Left ventricle myocardium inferior (tissue), 1 donor: ENCODE data around the gene PI4KB. TPM values are rescaled to one million over a fixed set of nuclear protein-coding genes. Genes with fewer than 3 reads are reported as not detected.

ENCODE experiments used
- DNase-seq: peaks from one replicate; pipeline ENCODE4 v3.0.0-alpha.2; 2020
- H3K27ac ChIP-seq: fragments of 200-600 bp; replicated peaks from 2 replicates; pipeline ENCODE4 v1.8.0; 2021
- H3K27me3 ChIP-seq: fragments of 200-600 bp; 2 replicates; pipeline ENCODE4 v1.8.0; 2021; ENCODE audit warnings: low read depth
- H3K36me3 ChIP-seq: fragments of 200-600 bp; 2 replicates; pipeline ENCODE4 v1.8.0; 2021
- H3K4me1 ChIP-seq: fragments of 200-600 bp; 2 replicates; pipeline ENCODE4 v1.8.0; 2021
- H3K4me3 ChIP-seq: fragments of 200-600 bp; 2 replicates; pipeline ENCODE4 v1.8.0; 2021; ENCODE audit warnings: mild to moderate bottlenecking, moderate library complexity
- H3K9me3 ChIP-seq: fragments of 200-600 bp; replicated peaks from 2 replicates; pipeline ENCODE4 v1.8.0; 2021
- CTCF ChIP-seq: fragments of 200-600 bp; IDR thresholded peaks from 2 replicates; pipeline ENCODE4 v1.8.0; 2021; ENCODE audit warnings: antibody characterized with exemption, mild to moderate bottlenecking, borderline replicate concordance
- intact Hi-C: fragments of 100-400 bp; cut with micrococcal nuclease; formaldehyde crosslinking; loops from one replicate; pipeline ENCODE4 v1.11.0; 2022
- total RNA-seq: library from RNA; stranded (reverse); fragmentation: NEBNext Ultra II Directional; extraction: Animal tissue kit (Norgen Biotek cat#: 25700); gene quantifications from one replicate; pipeline ENCODE4 v1.2.1, GENCODE V29; 2021
- donor health status: DM: no; HTN: yes; CAD: no; lungs with severe emphysema.

Gene PI4KB
- total RNA-seq, 1 donor from 2014 or later = 44.5 TPM

- no peak for TF ChIP-seq CTCF
- peaks cover 73% of the 10 kb centered on the region for H3K36me3 ChIP-seq
- peaks cover 11% of the 10 kb centered on the region for H3K4me1 ChIP-seq
- no peak for DNase-seq
- H3K27ac ChIP-seq = no peak overlapping the region
- H3K27me3 ChIP-seq = no peaks in the 10 kb centered on the region
- H3K4me3 ChIP-seq = no peak overlapping the region
- H3K9me3 ChIP-seq = no peaks in the 10 kb centered on the region
- intact Hi-C loops = no loop called here
These were observed 38.7 kb downstream of the PI4KB start for GRCh38 chr1:151288502-151288901.

DNA sequence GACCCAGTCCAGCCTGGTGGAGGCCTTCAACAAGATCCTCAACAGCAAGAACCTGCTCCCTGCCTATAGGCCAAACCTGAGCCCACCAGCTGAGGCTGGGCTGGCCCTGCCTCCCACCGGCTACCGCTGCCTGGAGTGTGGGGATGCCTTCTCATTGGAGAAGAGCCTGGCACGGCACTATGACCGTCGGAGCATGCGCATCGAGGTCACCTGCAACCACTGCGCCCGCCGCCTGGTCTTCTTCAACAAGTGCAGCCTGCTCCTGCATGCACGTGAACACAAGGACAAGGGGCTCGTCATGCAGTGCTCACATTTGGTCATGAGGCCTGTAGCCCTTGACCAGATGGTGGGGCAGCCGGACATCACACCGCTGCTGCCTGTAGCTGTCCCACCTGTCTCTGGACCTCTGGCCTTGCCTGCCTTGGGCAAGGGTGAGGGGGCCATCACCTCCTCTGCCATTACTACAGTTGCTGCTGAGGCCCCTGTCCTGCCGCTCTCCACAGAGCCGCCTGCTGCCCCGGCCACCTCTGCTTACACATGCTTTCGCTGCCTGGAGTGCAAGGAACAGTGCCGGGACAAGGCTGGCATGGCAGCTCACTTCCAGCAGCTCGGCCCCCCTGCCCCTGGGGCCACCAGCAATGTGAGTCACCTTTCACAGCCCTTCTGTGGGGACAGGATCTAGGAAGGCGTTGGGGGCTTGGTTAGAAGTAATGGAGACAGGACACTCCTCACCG, 39.3 kb downstream of the PI4KB start:
- intact Hi-C loops = no loop called here
- DNase-seq = no peak
- Histone ChIP-seq H3K4me3 (no peak overlapping the region), H3K27ac (no peak overlapping the region), H3K36me3 (peaks cover 68% of the 10 kb centered on the region), H3K9me3 (no peaks in the 10 kb centered on the region), H3K4me1 (peaks cover 17% of the 10 kb centered on the region), H3K27me3 (no peaks in the 10 kb centered on the region)
- TF ChIP-seq CTCF = no peak

GRCh38 chr1:151287341-151287699, 39.9 kb downstream of the PI4KB start:
- Histone ChIP-seq H3K36me3 (peaks cover 62% of the 10 kb centered on the region), H3K4me3 (no peak overlapping the region), H3K4me1 (peaks cover 22% of the 10 kb centered on the region), H3K27ac (no peak overlapping the region), H3K9me3 (no peaks in the 10 kb centered on the region), H3K27me3 (no peaks in the 10 kb centered on the region)
- no peak for DNase-seq
- no peak for TF ChIP-seq CTCF
- intact Hi-C loops = no loop called here

GRCh38 chr1:151286619-151287340, 40.4 kb downstream of the PI4KB start:
- intact Hi-C loops = no loop called here
- no peak for TF ChIP-seq CTCF
- no peaks in the 10 kb centered on the region for H3K27me3 ChIP-seq
- no peak for DNase-seq
- H3K9me3 ChIP-seq = no peaks in the 10 kb centered on the region
- no peak overlapping the region for H3K27ac ChIP-seq
- H3K4me3 ChIP-seq = no peak overlapping the region
- peaks cover 56% of the 10 kb centered on the region for H3K36me3 ChIP-seq
- H3K4me1 ChIP-seq = peaks cover 22% of the 10 kb centered on the region

DNA sequence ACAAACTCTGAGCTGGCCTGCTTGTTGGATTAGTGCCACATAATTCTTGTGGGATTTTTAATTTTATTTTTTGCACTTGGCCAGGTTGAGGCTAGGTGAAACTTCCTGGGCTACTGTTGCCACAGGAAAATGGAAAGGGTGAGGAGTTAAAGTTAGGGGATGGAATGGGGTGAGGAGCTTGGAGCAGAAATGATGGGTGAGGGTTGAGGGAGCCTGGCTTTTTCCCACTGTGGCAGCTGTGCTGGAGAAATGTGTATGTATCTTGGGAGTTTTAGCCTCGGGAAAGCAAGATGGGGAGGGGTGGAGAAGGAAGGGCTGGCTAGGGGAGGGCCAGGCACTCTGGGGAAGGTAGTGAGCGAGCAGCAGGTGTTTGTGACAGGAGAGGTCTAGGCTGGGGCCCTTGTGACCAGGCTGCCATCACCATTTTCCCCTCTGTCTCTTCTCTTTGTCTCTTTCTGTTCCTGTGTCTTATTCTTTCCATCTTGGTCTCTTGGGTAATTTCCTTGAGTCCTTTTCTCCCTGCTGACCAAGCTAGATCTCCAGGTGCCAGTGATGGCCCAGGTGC, 43.1 kb downstream of the PI4KB start:
- H3K4me3 ChIP-seq = peak overlapping the region; percentile 91

More for the DNA sequence above, 43.1 kb downstream of the PI4KB start:
- H3K9me3 ChIP-seq = no peaks in the 10 kb centered on the region
- intact Hi-C loops = no loop called here
- peaks cover 31% of the 10 kb centered on the region for H3K36me3 ChIP-seq
- peaks cover 31% of the 10 kb centered on the region for H3K4me1 ChIP-seq
- peak overlapping the region; percentile 95 for H3K27ac ChIP-seq
- TF ChIP-seq CTCF = no peak
- DNase-seq = no peak
- no peaks in the 10 kb centered on the region for H3K27me3 ChIP-seq
